SJSA1 (cell line): ENCODE data around the gene PSMD4. TPM values are rescaled to one million over a fixed set of nuclear protein-coding genes. Genes with fewer than 3 reads are reported as not detected.
"Not testable (repeated sequence)": the region's sequence is repeated elsewhere in the genome, so short reads cannot be mapped to it uniquely, and the experiment has no call there.

Source experiments
- DNase-seq, 2 experiments: peaks; one replicate each; pipeline ENCODE4 v3.0.0-alpha.2; 2015 to 2020; ENCODE audit warnings: low spot score in 2 of 2, low read depth in 1 of 2
- H3K27ac ChIP-seq: fragments of 250-450 bp; sonication (Bioruptor Pico); 2 replicates; pipeline ENCODE4 v1.5.1; 2020; ENCODE audit warnings: mild to moderate bottlenecking, moderate library complexity
- H3K27me3 ChIP-seq: fragments of 250-450 bp; sonication (Bioruptor Pico); replicated peaks from 2 replicates; pipeline ENCODE4 v1.5.1; 2020; ENCODE audit warnings: mild to moderate bottlenecking, moderate library complexity
- H3K36me3 ChIP-seq: fragments of 250-450 bp; sonication (Bioruptor Pico); 2 replicates; pipeline ENCODE4 v1.5.1; 2020; ENCODE audit warnings: mild to moderate bottlenecking
- H3K4me1 ChIP-seq: fragments of 250-450 bp; sonication (Bioruptor Pico); replicated peaks from 2 replicates; pipeline ENCODE4 v1.6.1; 2021; ENCODE audit warnings: mild to moderate bottlenecking
- H3K4me3 ChIP-seq: fragments of 250-450 bp; sonication (Bioruptor Pico); 2 replicates; pipeline ENCODE4 v1.5.1; 2020; ENCODE audit warnings: mild to moderate bottlenecking
- H3K9me3 ChIP-seq: fragments of 250-450 bp; sonication (Bioruptor Pico); replicated peaks from 2 replicates; pipeline ENCODE4 v1.5.1; 2020; ENCODE audit warnings: mild to moderate bottlenecking
- total RNA-seq: library from RNA; depleted of rRNA; stranded (reverse); fragments of >200 nt; shearing (Covaris generic); gene quantifications from 2 replicates; pipeline ENCODE4 v1.2.3, GENCODE V29; 2014

Gene PSMD4
- total RNA-seq, 1 experiment from 2014 or later, result 293 TPM

DNA sequence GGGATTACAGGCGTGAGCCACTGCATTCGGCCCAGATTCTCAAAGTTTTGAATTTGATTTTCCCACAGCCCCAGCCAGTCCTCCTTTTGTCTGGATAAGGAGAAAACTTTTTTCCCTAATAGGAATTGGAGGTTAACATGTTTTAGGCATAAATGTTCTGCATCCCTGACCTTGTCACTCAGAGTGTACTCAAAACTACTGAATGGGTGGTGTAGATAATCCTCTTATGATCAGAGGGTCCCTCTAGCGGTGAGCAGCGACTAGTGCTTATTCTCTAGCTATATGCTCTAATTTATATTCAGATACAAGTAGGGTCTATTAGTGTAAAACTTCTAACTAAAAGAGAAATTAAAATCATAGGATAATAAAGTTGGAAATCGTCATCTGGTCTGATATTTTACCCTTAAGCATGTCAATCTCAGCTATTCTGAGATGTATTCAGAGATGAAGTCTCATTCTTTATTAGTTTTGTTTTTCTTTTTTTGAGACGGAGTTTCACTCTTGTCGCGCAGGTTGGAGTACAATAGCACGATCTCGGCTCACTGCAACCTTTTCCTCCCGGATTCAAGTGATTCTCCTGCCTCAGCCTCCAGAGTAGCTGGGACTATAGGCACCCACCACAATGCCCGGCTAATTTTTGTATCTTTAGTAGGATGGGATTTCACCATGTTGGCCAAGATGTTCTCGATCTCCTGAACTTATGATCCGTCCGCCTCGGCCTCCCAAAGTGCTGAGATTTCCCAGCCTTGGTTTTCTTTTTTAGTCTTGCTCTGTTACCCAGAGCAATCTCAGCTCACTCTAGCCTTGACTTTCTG, 2.7 kb upstream of the PSMD4 start:
- H3K4me1 ChIP-seq, result peaks cover 11% of the 10 kb centered on the region
- H3K27me3 ChIP-seq, result no peaks in the 10 kb centered on the region
- peaks cover 35% of the 10 kb centered on the region for H3K36me3 ChIP-seq
- H3K27ac ChIP-seq, result no peak overlapping the region
- peak; percentile 57 to 70 for DNase-seq
- H3K9me3 ChIP-seq, result no peaks in the 10 kb centered on the region
- H3K4me3 ChIP-seq, result no peak overlapping the region

DNA sequence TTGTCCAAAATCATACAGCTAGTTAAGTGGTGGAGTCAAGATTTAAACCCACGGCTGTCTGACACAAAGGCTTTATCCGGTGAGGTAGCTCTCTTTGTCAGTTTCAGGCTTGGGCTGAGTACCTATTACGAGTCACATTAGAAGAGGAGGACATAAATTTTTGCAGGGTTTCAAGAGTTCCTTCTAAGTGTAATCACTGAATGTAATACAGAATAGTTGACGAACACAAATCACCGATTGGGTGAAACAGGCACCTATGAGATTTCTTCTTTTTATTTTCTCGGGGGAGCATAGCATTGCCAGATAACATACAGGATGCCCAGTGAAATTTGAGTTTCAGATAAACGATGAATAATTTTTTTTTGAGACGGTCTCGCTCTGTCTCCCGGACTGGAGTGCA, 847 bp downstream of the PSMD4 start:
- Histone ChIP-seq H3K9me3 (no peaks in the 10 kb centered on the region), H3K27me3 (no peaks in the 10 kb centered on the region), H3K4me3 (peak overlapping the region; percentile 67), H3K36me3 (peaks cover 21% of the 10 kb centered on the region), H3K27ac (peak overlapping the region; percentile 84), H3K4me1 (peaks cover 11% of the 10 kb centered on the region)
- DNase-seq, result no peak

DNA sequence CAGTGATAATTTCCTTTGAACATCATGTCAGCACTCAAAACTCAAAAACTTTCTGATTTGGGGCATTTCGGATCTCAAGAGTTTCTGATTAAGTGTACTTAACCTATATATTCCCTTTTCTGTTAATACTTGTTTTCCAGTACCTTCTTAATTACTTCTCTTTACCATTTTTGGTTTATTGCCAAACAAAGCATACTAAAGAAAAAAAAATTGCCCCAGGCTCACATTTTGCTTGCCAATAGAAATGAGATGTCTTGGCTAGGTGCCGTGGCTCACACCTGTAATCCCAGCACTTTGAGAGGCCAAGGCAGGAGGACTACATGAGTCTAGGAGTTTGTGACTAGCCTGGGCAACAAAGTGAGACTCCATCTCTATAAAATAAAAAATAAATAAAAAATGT, 4.8 kb downstream of the PSMD4 start:
- peaks cover 7% of the 10 kb centered on the region for H3K4me1 ChIP-seq
- no peaks in the 10 kb centered on the region for H3K27me3 ChIP-seq
- H3K9me3 ChIP-seq, result no peaks in the 10 kb centered on the region
- no peak overlapping the region for H3K4me3 ChIP-seq
- peaks cover 42% of the 10 kb centered on the region for H3K36me3 ChIP-seq
- H3K27ac ChIP-seq, result no peak overlapping the region
- DNase-seq, result no peak

DNA sequence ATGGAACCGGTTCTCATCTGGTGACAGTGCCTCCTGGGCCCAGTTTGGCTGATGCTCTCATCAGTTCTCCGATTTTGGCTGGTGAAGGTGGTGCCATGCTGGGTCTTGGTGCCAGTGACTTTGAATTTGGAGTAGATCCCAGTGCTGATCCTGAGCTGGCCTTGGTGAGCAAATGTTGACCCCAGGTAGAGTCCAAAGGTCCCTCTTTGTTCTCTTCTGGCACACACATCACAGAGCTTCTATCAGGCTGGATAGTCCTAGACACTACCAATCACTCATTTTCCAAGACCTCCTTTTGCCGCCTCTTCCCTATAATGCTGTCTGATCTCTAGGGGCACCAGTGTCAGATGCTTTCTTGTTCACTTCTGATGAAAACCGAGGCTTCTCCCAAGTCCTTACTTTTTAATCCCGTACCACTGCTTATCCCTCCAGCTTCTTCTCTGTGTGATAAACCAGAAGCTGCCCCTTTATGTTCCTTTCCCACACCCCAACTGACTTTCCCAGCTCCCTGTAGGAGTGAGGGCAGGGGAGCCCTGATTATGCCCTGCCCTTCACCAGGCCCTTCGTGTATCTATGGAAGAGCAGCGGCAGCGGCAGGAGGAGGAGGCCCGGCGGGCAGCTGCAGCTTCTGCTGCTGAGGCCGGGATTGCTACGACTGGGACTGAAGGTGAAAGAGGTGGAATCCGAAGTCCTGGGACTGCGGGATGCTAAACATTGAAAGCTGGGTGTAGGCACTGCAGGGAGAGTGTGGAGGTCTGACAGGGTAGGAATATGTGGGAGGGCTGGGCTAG, 11.1 kb downstream of the PSMD4 start:
- H3K9me3 ChIP-seq, result no peaks in the 10 kb centered on the region
- peaks cover 71% of the 10 kb centered on the region for H3K36me3 ChIP-seq
- no peaks in the 10 kb centered on the region for H3K27me3 ChIP-seq
- H3K27ac ChIP-seq, result no peak overlapping the region
- no peak overlapping the region for H3K4me3 ChIP-seq
- H3K4me1 ChIP-seq, result no peaks in the 10 kb centered on the region
- DNase-seq, result no peak

DNA sequence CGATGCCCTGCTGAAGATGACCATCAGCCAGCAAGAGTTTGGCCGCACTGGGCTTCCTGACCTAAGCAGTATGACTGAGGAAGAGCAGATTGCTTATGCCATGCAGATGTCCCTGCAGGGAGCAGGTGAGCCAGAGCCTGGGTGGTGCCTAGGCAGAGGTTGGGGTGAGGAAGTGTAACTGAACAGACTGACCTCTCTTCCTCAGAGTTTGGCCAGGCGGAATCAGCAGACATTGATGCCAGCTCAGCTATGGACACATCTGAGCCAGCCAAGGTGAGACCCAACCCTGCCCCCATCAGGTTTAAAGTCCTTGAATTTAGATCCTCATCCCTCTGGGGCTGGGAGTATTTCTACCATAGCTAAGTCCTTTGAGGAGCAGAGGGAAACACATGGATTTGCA, 11.8 kb downstream of the PSMD4 start:
- H3K36me3 ChIP-seq, result peaks cover 73% of the 10 kb centered on the region

DNA sequence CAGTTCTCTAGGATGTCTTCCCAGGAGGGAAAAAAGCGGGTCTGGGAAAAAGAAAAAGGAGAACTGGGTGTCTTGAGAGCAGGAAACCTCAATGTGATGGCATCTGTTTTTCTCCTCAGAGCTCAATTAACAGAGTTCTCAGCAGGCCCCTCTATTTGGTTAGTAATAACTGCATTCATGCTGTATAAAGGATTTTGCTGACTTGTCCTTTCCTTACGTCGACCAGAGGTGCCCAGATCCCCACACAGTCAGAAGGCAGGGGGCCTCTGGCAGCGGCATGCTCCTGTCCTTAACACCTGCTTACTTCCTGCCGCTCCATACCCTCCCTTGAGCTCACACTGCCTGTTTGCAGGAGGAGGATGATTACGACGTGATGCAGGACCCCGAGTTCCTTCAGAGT, 12.3 kb downstream of the PSMD4 start:
- Histone ChIP-seq H3K36me3 (peaks cover 73% of the 10 kb centered on the region), H3K27ac (no peak overlapping the region), H3K4me1 (no peaks in the 10 kb centered on the region), H3K4me3 (no peak overlapping the region), H3K27me3 (no peaks in the 10 kb centered on the region), H3K9me3 (no peaks in the 10 kb centered on the region)
- no peak for DNase-seq

More for the DNA sequence above, 11.8 kb downstream of the PSMD4 start:
- no peak overlapping the region for H3K4me3 ChIP-seq
- DNase-seq, result no peak
- H3K27me3 ChIP-seq, result no peaks in the 10 kb centered on the region
- no peak overlapping the region for H3K27ac ChIP-seq
- H3K9me3 ChIP-seq, result no peaks in the 10 kb centered on the region
- H3K4me1 ChIP-seq, result no peaks in the 10 kb centered on the region

DNA sequence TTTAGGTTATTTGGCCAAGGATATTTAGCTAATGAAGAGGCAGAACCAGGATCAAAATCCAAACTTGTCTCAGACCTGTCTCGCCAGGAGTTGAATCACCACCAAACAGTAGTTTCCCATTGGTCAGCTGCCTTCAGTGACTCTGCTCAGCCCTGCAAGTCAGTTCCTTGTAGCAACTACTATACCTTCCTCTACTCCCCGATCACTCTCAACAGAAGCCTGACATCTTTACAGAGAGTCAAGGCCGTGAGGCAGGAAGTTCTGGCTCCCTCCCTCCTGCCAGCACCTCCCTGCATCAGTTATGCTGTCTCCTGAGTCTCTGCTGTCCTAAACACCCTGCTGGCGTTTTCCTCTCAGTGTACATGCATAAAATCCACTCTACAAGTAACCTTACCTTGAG, 13.2 kb downstream of the PSMD4 start:
- Histone ChIP-seq H3K27ac (no peak overlapping the region), H3K4me3 (no peak overlapping the region), H3K27me3 (no peaks in the 10 kb centered on the region), H3K36me3 (peaks cover 68% of the 10 kb centered on the region), H3K4me1 (no peaks in the 10 kb centered on the region), H3K9me3 (no peaks in the 10 kb centered on the region)
- DNase-seq, result no peak

DNA sequence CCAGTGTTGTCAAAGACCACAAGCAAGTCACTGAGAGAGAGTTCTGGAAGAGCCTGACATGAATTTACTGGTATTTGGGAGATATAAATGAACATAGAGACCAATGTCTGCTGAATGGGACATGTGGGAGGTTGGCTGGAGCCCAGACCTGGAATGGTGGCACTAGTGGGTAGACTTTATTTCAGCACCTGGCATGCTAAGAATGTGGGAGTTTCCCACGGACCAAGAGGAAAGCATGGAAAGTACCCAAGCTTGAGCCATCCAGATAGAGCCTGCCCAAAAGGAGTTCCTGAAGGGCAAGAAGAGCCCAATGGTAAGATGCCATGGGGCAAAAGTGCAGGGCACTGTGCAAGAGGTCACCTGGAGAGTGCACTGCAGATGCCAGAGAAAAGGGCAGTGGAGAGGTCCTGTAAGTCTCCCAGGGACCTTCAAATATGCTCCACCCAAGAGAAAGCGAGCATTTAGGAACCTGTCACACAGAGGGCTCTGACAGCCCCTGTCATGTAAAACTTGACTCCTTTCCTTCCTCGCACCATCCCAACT, 19.5 kb downstream of the PSMD4 start:
- Histone ChIP-seq H3K4me3 (no peak overlapping the region), H3K4me1 (no peaks in the 10 kb centered on the region), H3K27me3 (no peaks in the 10 kb centered on the region), H3K9me3 (no peaks in the 10 kb centered on the region), H3K36me3 (peaks cover 14% of the 10 kb centered on the region; the same call in 1 of the 2 replicates), H3K27ac (no peak overlapping the region)
- DNase-seq, result no peak

DNA sequence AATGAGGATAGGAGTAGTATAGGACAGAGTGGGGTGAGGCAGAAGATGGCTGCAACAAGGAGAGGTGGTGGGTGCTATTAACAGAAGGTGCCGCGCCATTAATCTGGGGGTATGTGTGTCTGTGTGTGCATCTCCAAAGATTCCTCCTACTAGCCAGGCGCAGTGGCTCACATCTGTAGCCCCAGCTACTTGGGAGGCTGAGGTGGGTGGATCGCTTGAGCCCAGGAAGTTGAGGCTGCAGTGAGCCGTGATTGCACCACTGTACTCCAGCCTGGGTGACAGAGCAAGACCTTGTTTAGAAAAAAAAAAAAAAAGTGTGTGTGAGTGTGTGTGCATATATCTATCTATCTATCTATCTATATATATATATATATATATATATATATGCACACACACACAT, 20.8 kb downstream of the PSMD4 start:
- not testable (repeated sequence) for H3K4me3 ChIP-seq, H3K27me3 ChIP-seq, DNase-seq, H3K4me1 ChIP-seq, H3K9me3 ChIP-seq, H3K27ac ChIP-seq
- H3K36me3 ChIP-seq, result peaks cover 13% of the 10 kb centered on the region; the same call in 1 of the 2 replicates

DNA sequence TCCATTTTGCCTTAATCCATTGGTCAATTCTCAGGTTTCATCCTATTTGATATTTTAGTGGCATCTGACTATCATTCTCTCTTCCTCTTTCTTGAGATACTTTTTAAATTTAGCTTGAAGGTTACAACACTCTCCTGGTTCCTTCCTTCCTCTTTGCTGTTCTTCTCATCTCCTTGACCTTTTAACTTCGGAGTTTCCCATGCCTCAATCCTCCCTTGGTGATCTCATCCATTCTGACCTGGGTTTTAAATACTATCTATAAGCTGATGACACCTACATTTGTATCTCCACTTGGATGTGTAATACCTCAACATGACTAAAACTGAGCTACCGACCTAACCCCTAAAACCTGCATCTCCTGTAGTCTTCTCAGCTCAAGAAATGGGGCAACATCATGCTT, 22.7 kb downstream of the PSMD4 start:
- H3K4me1 ChIP-seq, result 0 out of 2 replicates have a peak, but pooled peaks cover 3% of the 10 kb centered on the region
- DNase-seq, result no peak
- H3K9me3 ChIP-seq, result no peaks in the 10 kb centered on the region
- peaks cover 8% of the 10 kb centered on the region; the same call in 1 of the 2 replicates for H3K36me3 ChIP-seq
- H3K4me3 ChIP-seq, result no peak overlapping the region
- H3K27ac ChIP-seq, result no peak overlapping the region
- H3K27me3 ChIP-seq, result no peaks in the 10 kb centered on the region

DNA sequence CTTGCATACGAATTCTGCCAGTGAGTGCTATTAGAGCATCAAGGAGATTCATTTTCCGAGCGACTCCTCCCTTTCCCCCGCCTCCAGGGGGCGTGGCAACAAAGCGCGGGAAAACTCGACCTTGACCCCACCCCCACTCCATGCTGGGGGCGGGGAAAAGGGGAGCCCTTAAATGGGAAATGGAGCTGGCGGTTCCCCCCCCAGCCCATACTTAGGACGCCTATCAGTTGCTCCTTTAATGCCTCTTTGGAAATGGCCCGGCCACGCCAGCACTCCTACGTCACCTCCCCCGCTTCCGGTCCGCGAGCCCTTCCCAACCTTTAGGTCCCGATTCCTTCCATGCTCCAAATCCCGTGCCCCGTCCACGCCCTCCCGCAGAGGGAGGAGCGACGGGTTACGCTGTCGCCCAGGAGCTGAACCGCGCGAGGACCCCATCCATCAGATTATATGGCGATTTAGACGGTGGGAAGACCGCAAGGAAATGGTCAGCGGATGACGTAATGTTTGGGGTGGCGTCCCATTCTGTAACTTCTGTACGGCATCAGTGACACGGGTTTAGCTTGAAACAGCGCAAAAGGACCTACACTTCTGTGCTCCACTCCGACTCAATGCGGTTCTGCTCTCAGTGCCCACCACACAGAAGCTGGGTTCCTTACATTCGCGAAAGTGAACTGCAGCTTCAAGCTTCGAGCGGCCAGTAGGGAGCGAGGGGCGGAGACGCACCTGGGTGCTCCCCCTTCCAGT, 26.9 kb downstream of the PSMD4 start:
- H3K9me3 ChIP-seq, result no peaks in the 10 kb centered on the region
- H3K4me3 ChIP-seq, result peak overlapping the region; percentile 60
- peaks cover 14% of the 10 kb centered on the region for H3K4me1 ChIP-seq
- peak overlapping the region; percentile 99 for H3K27ac ChIP-seq
- H3K27me3 ChIP-seq, result no peaks in the 10 kb centered on the region
- peaks cover 17% of the 10 kb centered on the region for H3K36me3 ChIP-seq
- peak; percentile 97 to 100 for DNase-seq

DNA sequence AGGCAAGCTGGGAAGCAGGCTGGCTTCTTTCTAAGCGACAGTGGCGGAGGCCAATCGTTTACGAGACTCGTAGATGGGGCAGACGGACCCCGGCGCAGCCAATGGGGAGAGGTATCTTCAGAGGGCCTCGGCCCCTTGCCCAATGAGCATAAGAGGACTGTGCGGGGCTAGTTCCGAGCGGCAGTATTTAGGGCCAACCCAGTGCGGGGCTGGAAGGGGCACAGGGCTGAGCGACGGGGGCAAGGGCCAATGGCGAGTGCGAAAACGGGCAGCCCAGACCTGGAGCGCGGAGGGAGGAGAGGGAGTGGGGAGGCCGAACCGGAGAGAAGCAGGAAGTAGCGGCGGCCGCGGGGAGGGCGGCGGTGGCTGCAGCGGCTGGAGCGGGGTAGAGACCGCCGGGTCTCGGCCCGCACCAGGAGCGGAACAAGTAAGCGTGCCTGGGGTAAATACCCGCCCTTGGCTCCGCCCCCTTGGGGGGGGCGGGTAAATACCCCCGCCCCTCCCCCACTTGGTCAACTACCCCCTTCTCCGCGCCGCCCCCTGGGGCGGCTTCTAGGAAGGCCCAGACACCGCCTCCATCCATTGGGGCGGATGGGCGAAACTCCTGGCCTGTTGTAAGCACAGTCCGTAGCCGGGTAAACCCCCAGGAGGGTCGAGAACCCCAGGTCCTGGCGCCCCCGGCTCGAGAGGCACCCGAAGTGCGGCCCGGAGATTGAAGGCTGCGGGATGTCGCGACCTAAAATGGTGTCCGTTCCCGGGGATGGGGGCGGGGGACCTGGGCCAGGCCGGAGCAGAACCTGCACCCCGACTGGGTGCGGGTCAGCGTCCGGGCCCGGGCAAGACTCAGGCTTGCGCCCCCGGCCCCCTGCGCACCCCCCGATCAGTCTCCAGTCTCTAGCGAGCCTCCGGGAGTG, 27.7 kb downstream of the PSMD4 start, which contains the start of gene ZNF687:
Gene ZNF687 (plus strand): TSS at position 331 of the 914 bp plus-strand sequence. CDS start 3,993 bp downstream, outside the sequence.
- no peaks in the 10 kb centered on the region for H3K9me3 ChIP-seq
- no peaks in the 10 kb centered on the region for H3K27me3 ChIP-seq
- peak; percentile 100 for DNase-seq
- peak within 1 kb of the TSS; percentile 60 for H3K4me3 ChIP-seq
- peaks cover 25% of the 10 kb centered on the region for H3K36me3 ChIP-seq
- peaks cover 14% of the 10 kb centered on the region for H3K4me1 ChIP-seq
- H3K27ac ChIP-seq, result peak within 1 kb of the TSS; percentile 99
